Fibroblast of the conjunctiva (primary cell): ENCODE results near the gene EXTL2.
"Not testable (repeated sequence)": the region's sequence is repeated elsewhere in the genome, so short reads cannot be mapped to it uniquely, and the experiment has no call there.

Experiments
- DNase-seq: peaks from one replicate; pipeline ENCODE4 v3.0.0-alpha.2; 2010; ENCODE audit warnings: low read depth

EXTL2 gene

GRCh38 chr1:100894603-100895539 lies at the start of gene EXTL2:
Gene EXTL2, minus strand, starts transcription at chr1:100894842. Its CDS starts 6,085 bp downstream, at chr1:100888757.
- peak; percentile 39 for DNase-seq

GRCh38 chr1:100943533-100943932 lies 48.9 kb upstream of the EXTL2 start:
- no peak for DNase-seq

- DNase-seq = no peak
These were observed 47.8 kb upstream of the EXTL2 start for GRCh38 chr1:100942304-100943046.

- no peak for DNase-seq
These were observed 47.1 kb upstream of the EXTL2 start for GRCh38 chr1:100941580-100942216.

- no peak for DNase-seq
These were observed 46.5 kb upstream of the EXTL2 start for GRCh38 chr1:100941098-100941527.

- DNase-seq = no peak
These were observed 41.7 kb upstream of the EXTL2 start for GRCh38 chr1:100936194-100936967.

GRCh38 chr1:100933555-100933954 lies 38.9 kb upstream of the EXTL2 start:
- DNase-seq = not testable (repeated sequence)

GRCh38 chr1:100931716-100932115 lies 37.1 kb upstream of the EXTL2 start:
- DNase-seq = no peak

GRCh38 chr1:100930494-100930893 lies 35.9 kb upstream of the EXTL2 start:
- DNase-seq = no peak

- no peak for DNase-seq
These were observed 33.5 kb upstream of the EXTL2 start for GRCh38 chr1:100928128-100928527.

GRCh38 chr1:100927276-100927675 lies 32.6 kb upstream of the EXTL2 start:
- DNase-seq = no peak

- DNase-seq = no peak
These were observed 31.6 kb upstream of the EXTL2 start for GRCh38 chr1:100926240-100926639.

- no peak for DNase-seq
These were observed 30.3 kb upstream of the EXTL2 start for GRCh38 chr1:100924991-100925390.

GRCh38 chr1:100924212-100924611 lies 29.6 kb upstream of the EXTL2 start:
- no peak for DNase-seq

- DNase-seq = peak; percentile 48
These were observed 26.6 kb upstream of the EXTL2 start for GRCh38 chr1:100921110-100921706.

GRCh38 chr1:100912019-100912418 lies 17.4 kb upstream of the EXTL2 start:
- DNase-seq = no peak

GRCh38 chr1:100909018-100909417 lies 14.4 kb upstream of the EXTL2 start:
- DNase-seq = no peak

- no peak for DNase-seq
These were observed 13.2 kb upstream of the EXTL2 start for GRCh38 chr1:100907887-100908286.

GRCh38 chr1:100905181-100905580 lies 10.5 kb upstream of the EXTL2 start:
- DNase-seq = no peak

- DNase-seq = no peak
These were observed 9.9 kb upstream of the EXTL2 start for GRCh38 chr1:100904528-100904927.

GRCh38 chr1:100903777-100904176 lies 9.1 kb upstream of the EXTL2 start:
- DNase-seq = no peak
